Measurements from ENCODE around the gene ARMC2.

DNA sequence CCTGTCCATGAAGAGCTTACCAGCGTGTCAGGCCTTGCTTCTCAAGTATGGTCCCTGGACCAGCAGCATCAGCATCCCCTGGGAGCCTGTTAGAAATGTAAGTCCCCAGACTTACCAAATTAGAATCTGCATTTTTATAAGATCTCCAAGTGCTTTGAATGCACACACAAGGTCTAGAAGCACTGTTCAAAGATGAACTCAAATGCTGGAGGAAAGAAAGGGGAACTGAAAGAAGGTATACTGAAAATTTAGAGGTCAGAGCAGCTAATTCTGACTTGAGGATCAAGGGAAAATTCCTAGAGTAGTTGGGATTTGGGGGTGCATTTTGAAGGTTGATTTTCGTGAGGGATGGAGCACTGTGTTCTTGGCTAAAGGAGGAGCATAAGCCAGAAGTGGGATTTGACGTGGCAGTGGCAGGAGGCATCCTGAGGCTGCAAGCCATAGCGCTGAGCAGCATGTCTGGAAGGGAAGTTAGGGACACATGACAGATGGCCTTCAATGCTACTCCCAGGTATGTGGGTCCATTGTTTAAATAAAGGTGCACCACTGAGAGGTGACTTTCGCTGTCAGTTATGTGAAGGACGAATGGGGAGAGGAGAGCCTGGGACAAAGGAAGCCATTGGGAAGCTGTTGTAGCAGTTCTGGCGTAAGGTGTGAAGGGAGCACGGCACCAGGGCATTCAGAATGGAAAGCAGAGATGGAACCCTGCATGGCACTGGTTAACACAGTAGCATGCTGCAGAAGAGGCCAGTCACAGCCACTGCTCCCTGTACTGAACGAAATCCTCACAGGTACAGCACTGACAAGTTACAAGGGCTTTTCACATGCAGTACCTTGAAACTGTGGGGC, 36.2 kb downstream of the ARMC2 start:
- no peak for TF ChIP-seq CTCF (conservative IDR thresholded peaks at IDR 0.05; ENCODE audit: low read depth, low read length)
- TF ChIP-seq EZH2phosphoT487 (IDR thresholded peaks at IDR 0.05; ENCODE audit: borderline replicate concordance, low read length): no peak
